Caco-2 (cell line): Measurements from ENCODE around the gene FNBP1. TPM values are rescaled to one million over a fixed set of nuclear protein-coding genes. Genes with fewer than 3 reads are reported as not detected.

Experiments
- BruUV-seq: library from RNA; stranded (reverse); fragments of 400-500 nt; replicated peaks from 2 replicates; lab custom pipeline; 2021; lab: Mats Ljungman, UMichigan
- CTCF ChIA-PET: fragments of 300-600 bp; sonication (Branson Sonifier 250); formaldehyde crosslinking; loops from one replicate; lab custom pipeline; 2022; ENCODE audit warnings: antibody characterized with exemption; lab: Charles Lee
- POLR2A ChIA-PET: fragments of 300-600 bp; sonication (Branson Sonifier 250); formaldehyde crosslinking; loops from one replicate; lab custom pipeline; 2022; ENCODE audit warnings: antibody characterized with exemption; lab: Charles Lee
- DNase-seq, 2 experiments: peaks; one replicate each; pipeline versions ENCODE4 v3.0.0 to v3.0.0-alpha.2; 2020 to 2022
- H3K27me3 ChIP-seq: replicated peaks from 2 replicates; pipeline ENCODE4 v1.6.0; 2011; ENCODE audit warnings: low read length; ENCODE audit not compliant: control insufficient read depth, insufficient read depth
- H3K36me3 ChIP-seq: 2 replicates; pipeline ENCODE4 v1.5.1; 2011; ENCODE audit warnings: low read length; ENCODE audit not compliant: control insufficient read depth, insufficient read depth
- H3K4me1 ChIP-seq: fragments of 250-450 bp; sonication (Bioruptor Pico); 2 replicates; pipeline ENCODE4 v1.5.1; 2020; ENCODE audit warnings: mild to moderate bottlenecking
- H3K4me3 ChIP-seq: 2 replicates; pipeline ENCODE4 v1.5.1; 2011; ENCODE audit warnings: low read depth, mild to moderate bottlenecking, control low read depth, low read length
- H3K9me3 ChIP-seq: fragments of 250-450 bp; sonication (Bioruptor Pico); 2 replicates; pipeline ENCODE4 v1.5.1; 2020; ENCODE audit warnings: mild to moderate bottlenecking, moderate library complexity
- H3K27ac Mint-ChIP-seq: one replicate; pipeline ENCODE4 v1.8.0; 2022; ENCODE audit warnings: mixed read lengths; ENCODE audit not compliant: unreplicated experiment
- H3K27me3 Mint-ChIP-seq: one replicate; pipeline ENCODE4 v1.8.0; 2022; ENCODE audit warnings: mixed read lengths; ENCODE audit not compliant: insufficient read depth, unreplicated experiment
- H3K36me3 Mint-ChIP-seq: one replicate; pipeline ENCODE4 v1.8.0; 2022; ENCODE audit warnings: mild to moderate bottlenecking, mixed read lengths; ENCODE audit not compliant: insufficient read depth, unreplicated experiment
- H3K4me1 Mint-ChIP-seq: one replicate; pipeline ENCODE4 v1.8.0; 2022; ENCODE audit warnings: low read depth, mixed read lengths; ENCODE audit not compliant: unreplicated experiment
- H3K4me3 Mint-ChIP-seq: one replicate; pipeline ENCODE4 v1.8.0; 2022; ENCODE audit warnings: mild to moderate bottlenecking, moderate library complexity, mixed read lengths; ENCODE audit not compliant: unreplicated experiment
- H3K9me3 Mint-ChIP-seq: one replicate; pipeline ENCODE4 v1.8.0; 2022; ENCODE audit warnings: mixed read lengths; ENCODE audit not compliant: unreplicated experiment
- CTCF ChIP-seq, 2 experiments: fragments of 200-600 bp in 1 of 2; IDR thresholded peaks; 1 replicate in 1 of 2; 2 replicates in 1 of 2; pipeline versions ENCODE4 v1.5.1 to v1.8.0; 2011 to 2022; ENCODE audit warnings: antibody characterized with exemption in 1 of 2, control low read depth in 1 of 2, inconsistent platforms in 1 of 2, low read depth in 1 of 2, low read length in 1 of 2, mild to moderate bottlenecking in 1 of 2, moderate library complexity in 1 of 2; ENCODE audit not compliant: insufficient read depth in 1 of 2, severe bottlenecking in 1 of 2, unreplicated experiment in 1 of 2
- intact Hi-C: fragments of 100-400 bp; cut with micrococcal nuclease; formaldehyde crosslinking; loops from one replicate; pipeline ENCODE4 v1.10.0; 2022; ENCODE audit not compliant: unreplicated experiment
- total RNA-seq: library from RNA; stranded (reverse); gene quantifications from 2 replicates; pipeline ENCODE4 v1.2.3, GENCODE V29; 2022

FNBP1 gene
- total RNA-seq, 1 experiment from 2014 or later, result 33.2 TPM

GRCh38 chr9:129901993-129902739 is 140.8 kb downstream of the FNBP1 start:
- intact Hi-C loops, result no loop called here
- CTCF ChIA-PET, result no interaction called here
- H3K4me1 Mint-ChIP-seq, result no peaks in the 10 kb centered on the region
- POLR2A ChIA-PET, result no interaction called here
- TF ChIP-seq CTCF (IDR thresholded peaks at IDR 0.05; ENCODE audit: insufficient read depth in 1 of 2, low read depth in 1 of 2, low read length in 1 of 2, severe bottlenecking in 1 of 2, unreplicated experiment in 1 of 2), result no peak
- Histone ChIP-seq H3K4me1 (no peaks in the 10 kb centered on the region), H3K36me3 (no peaks in the 10 kb centered on the region), H3K9me3 (no peaks in the 10 kb centered on the region), H3K4me3 (no peak overlapping the region), H3K27me3 (no peaks in the 10 kb centered on the region)
- no peak overlapping the region for H3K4me3 Mint-ChIP-seq
- peaks cover 5% of the 10 kb centered on the region for H3K36me3 Mint-ChIP-seq
- no peaks in the 10 kb centered on the region for H3K27me3 Mint-ChIP-seq
- H3K27ac Mint-ChIP-seq, result no peak overlapping the region
- no peaks in the 10 kb centered on the region for H3K9me3 Mint-ChIP-seq
- no TSS peak for BruUV-seq
- no peak for DNase-seq

- Mint-ChIP-seq H3K9me3 (no peaks in the 10 kb centered on the region), H3K36me3 (peaks cover 7% of the 10 kb centered on the region), H3K4me1 (no peaks in the 10 kb centered on the region), H3K27ac (no peak overlapping the region), H3K27me3 (no peaks in the 10 kb centered on the region), H3K4me3 (no peak overlapping the region)
- ChIA-PET POLR2A (no interaction called here), CTCF (no interaction called here)
- Histone ChIP-seq H3K9me3 (no peaks in the 10 kb centered on the region), H3K27me3 (no peaks in the 10 kb centered on the region), H3K4me1 (no peaks in the 10 kb centered on the region), H3K4me3 (no peak overlapping the region), H3K36me3 (no peaks in the 10 kb centered on the region)
- BruUV-seq, result no TSS peak
- TF ChIP-seq CTCF (IDR thresholded peaks at IDR 0.05; ENCODE audit: insufficient read depth in 1 of 2, low read depth in 1 of 2, low read length in 1 of 2, severe bottlenecking in 1 of 2, unreplicated experiment in 1 of 2), result no peak
- intact Hi-C loops, result no loop called here
- DNase-seq, result no peak
Measured at GRCh38 chr9:129900263-129901027, 142.5 kb downstream of the FNBP1 start.

- no peak for TF ChIP-seq CTCF (IDR thresholded peaks at IDR 0.05; ENCODE audit: insufficient read depth in 1 of 2, low read depth in 1 of 2, low read length in 1 of 2, severe bottlenecking in 1 of 2, unreplicated experiment in 1 of 2)
- Mint-ChIP-seq H3K4me3 (no peak overlapping the region), H3K9me3 (no peaks in the 10 kb centered on the region), H3K27me3 (no peaks in the 10 kb centered on the region), H3K36me3 (peaks cover 7% of the 10 kb centered on the region), H3K4me1 (no peaks in the 10 kb centered on the region), H3K27ac (no peak overlapping the region)
- no peaks in the 10 kb centered on the region for H3K36me3 ChIP-seq
- BruUV-seq, result no TSS peak
- ChIA-PET CTCF (no interaction called here), POLR2A (no interaction called here)
- H3K4me1 ChIP-seq, result no peaks in the 10 kb centered on the region
- no peak for DNase-seq
- no peak overlapping the region for H3K4me3 ChIP-seq
- no peaks in the 10 kb centered on the region for H3K9me3 ChIP-seq
- intact Hi-C loops, result no loop called here
- H3K27me3 ChIP-seq, result no peaks in the 10 kb centered on the region
Measured at GRCh38 chr9:129899620-129900019, 143.4 kb downstream of the FNBP1 start.
